22Rv1 (cell line): ENCODE measurements around the gene RSPH1.

Experiments used
- H3K27ac ChIP-seq: fragments of 450-650 bp; 2 replicates; pipeline ENCODE4 v1.5.1; 2017
- ZFX ChIP-seq: fragments of 450-650 bp; IDR thresholded peaks from 2 replicates; pipeline ENCODE4 v1.6.1; 2017; ENCODE audit warnings: antibody characterized with exemption, borderline replicate concordance
- TF ChIP-seq, protein P1 (sequence below): fragments of 450-650 bp; IDR thresholded peaks from 2 replicates; pipeline ENCODE4 v1.5.1; 2017; ENCODE audit warnings: mild to moderate bottlenecking

Gene RSPH1

DNA sequence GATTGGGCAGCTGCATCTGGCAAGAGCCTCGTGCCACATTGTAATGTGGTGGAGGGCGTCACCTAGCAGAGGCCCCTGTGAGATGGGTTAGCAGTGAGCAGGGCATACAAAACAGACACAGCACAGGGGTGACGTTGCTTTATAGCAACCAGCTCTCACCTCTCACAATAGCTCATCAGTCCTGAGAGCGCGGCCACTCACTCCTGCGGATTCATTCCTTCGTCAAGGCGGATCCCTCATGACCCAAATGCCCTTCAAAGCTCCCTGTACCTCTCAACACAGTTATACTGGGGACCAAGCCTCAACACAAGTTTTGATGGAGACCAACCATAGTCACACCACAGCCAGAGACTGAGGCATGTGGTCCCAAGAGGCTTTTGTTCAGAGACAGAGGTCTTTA, 40.6 kb upstream of the RSPH1 start:
- TF ChIP-seq, protein P1, sequence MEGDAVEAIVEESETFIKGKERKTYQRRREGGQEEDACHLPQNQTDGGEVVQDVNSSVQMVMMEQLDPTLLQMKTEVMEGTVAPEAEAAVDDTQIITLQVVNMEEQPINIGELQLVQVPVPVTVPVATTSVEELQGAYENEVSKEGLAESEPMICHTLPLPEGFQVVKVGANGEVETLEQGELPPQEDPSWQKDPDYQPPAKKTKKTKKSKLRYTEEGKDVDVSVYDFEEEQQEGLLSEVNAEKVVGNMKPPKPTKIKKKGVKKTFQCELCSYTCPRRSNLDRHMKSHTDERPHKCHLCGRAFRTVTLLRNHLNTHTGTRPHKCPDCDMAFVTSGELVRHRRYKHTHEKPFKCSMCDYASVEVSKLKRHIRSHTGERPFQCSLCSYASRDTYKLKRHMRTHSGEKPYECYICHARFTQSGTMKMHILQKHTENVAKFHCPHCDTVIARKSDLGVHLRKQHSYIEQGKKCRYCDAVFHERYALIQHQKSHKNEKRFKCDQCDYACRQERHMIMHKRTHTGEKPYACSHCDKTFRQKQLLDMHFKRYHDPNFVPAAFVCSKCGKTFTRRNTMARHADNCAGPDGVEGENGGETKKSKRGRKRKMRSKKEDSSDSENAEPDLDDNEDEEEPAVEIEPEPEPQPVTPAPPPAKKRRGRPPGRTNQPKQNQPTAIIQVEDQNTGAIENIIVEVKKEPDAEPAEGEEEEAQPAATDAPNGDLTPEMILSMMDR = no peak
- no peak for TF ChIP-seq ZFX
- no peak overlapping the region for H3K27ac ChIP-seq

DNA sequence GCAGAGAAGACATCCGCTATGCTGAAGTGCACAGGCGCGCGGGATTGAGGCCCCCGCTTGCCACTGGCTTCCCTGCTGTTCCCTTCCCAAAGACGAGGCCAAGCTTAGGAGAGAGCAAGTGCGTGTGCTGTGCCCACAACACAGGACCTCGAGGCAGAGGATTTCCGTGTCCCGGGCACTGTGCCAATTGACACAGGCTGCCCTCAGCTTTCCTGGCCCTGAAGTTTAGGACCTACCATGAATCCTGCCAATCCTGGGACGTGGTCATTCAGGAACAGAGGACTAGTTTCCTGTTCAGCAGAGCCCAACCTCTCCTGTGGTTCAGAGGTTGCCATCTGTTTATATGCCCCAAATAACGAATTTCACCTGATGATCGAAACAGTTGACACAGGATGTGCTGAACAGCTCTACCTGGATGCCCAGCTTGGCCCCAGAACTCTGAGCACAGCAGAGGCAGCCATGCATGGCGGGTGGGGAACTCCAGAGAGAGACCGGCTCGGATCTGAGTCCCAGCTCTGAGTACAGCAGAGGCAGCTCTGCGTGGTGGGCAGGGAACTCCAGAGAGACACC, 39.7 kb upstream of the RSPH1 start:
- H3K27ac ChIP-seq = no peak overlapping the region
- no peak for TF ChIP-seq ZFX
- TF ChIP-seq, protein P1 = no peak

DNA sequence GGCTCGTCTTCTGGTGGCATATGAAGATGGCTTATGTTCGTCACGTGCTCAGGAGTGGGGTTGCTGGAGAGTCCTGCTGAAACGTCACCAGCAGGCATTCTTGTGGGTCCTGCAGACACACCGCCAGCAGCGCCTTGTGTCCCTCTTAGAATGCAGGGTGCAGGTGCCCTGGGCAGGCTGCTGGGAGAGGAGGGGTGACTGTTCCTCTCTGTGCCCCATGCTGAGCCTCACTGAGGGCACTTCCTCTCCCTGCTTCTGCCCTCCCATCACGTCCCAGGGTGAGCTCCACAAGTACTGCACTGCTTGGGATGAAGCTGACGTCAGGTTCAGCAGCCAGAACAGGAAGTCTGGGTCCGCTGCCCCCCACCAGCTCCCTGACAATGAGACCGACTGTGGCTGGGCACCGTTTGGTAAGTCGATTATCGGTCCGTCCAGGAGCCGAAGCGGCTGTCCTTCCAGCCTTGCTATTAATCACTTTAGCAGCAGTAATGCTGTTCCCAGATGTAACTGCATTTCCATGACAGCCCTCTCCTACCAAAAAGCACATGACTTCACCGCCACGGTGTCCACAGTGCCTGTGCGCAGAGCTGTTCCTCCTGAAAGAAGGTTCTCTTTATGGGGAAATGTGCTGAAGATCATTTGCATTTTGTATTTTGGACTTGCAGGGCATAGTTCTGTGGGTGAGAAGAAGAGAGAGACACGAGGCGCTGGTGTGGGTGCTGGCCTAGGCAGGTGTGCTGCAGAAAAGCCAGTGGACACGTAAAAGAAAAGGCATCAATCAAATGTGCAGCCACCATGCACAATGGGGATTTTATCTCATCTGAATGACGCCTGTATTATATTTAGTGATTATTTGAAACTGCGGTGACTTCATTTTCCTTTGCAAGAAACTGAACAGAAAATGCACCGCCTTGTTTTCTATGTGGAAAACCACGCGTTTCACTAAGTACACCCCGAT, 38.7 kb upstream of the RSPH1 start:
- no peak overlapping the region for H3K27ac ChIP-seq
- TF ChIP-seq ZFX = no peak
- TF ChIP-seq, protein P1 = no peak

DNA sequence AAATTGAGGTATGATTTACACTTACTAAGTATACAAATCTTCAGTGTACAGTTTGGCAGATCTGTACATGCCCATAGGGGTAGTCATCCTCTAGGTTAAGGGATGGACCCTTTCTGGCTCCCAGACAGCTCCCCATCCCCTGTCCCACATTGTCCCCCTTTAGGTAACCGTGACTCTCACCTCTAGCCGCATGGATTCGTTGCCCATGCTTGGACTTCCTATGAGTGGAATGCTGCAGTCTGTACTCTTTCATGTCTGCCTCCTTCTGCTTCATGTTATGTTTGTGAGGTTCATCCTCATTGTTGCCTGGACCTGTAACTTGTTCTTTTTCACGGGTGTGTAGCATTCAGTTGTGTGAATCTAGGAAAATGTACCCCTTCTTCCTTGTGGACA, 37.9 kb upstream of the RSPH1 start:
- H3K27ac ChIP-seq = no peak overlapping the region
- TF ChIP-seq ZFX = no peak
- TF ChIP-seq, protein P1 = no peak

DNA sequence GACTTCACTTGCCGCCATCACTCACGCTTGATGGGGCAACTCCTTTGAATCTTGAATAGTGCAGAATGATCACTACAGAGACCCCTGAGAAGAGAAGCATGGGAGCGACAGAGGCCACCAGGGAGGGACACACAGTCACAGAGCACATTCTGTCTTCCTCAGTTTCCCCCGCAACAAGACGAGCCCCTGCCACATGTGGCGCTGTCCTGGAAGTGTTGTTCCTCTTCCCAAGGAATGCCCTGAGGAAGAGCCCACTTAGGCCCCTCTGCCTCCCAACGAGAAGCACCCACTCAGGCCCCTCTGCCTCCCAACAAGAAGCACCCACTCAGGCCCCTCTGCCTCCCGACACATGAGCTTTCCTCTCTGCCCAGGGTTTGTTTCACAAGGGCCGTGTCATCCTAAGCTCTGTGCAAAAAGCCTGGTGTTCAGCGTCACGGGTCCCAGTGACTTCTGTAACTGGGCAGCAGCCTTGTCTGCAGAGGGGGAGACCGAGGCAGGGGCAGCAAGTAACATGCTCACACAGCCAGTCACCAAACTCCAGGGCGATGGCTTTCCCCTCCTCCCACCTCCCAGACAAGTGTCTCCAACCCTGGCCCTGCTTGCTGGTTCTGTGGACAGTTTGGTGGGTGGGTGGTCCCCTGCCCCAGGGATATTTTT, 37.4 kb upstream of the RSPH1 start:
- H3K27ac ChIP-seq = no peak overlapping the region
- TF ChIP-seq ZFX = no peak
- TF ChIP-seq, protein P1 = no peak

DNA sequence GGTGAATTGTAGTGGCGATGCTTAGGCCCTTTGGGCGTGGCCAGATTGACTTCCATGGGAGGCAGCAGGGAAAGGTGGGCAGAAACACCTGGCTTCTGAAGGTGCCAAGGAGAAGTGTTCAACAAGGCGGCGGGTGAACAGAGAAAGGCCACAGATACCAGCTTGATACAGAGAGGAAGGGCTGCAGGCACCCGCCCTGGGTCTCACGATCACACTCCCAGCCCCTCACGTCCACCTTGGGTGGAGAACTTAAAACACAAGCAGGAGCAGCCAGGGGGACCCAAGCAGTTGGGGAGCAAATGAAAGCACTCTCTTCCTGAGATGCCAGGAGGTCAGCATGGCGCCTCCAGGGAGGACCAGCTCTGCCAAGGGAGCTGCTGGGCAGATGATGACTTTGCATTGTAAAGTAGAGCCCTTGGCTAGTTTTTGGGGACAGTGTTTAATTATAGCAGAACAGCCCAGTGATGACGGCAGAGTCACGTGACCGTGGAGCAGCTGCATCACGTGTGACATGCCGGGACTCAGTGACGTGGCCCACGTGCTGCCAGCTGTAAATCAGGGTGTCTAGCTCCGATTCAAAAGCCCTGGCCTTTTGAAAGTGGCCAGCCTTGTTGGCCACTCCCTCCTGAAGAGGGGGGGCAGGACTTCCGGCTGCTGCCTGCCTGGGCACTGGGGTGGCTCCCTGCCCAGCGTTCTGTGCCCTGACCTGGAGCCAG, 36.6 kb upstream of the RSPH1 start:
- H3K27ac ChIP-seq = no peak overlapping the region

More for the DNA sequence above, 36.6 kb upstream of the RSPH1 start:
- TF ChIP-seq, protein P1 = no peak
- TF ChIP-seq ZFX = no peak
